Skeletal muscle satellite cell (primary cell): ENCODE data around the gene DNAJA3.
A peak's percentile ranks its signal among the peaks of the same experiment; 100 is the strongest.

ENCODE experiments used
- H3K27me3 ChIP-seq: 2 replicates; pipeline ENCODE4 v1.7.0; 2013; ENCODE audit warnings: low read length; ENCODE audit not compliant: control insufficient read depth, insufficient read depth
- H3K36me3 ChIP-seq: 2 replicates; pipeline ENCODE4 v1.7.0; 2013; ENCODE audit warnings: mild to moderate bottlenecking, control low read depth, low read length; ENCODE audit not compliant: insufficient read depth
- H3K4me1 ChIP-seq: 2 replicates; pipeline ENCODE4 v1.7.0; 2013; ENCODE audit warnings: low read length; ENCODE audit not compliant: control insufficient read depth, insufficient read depth
- H3K4me2 ChIP-seq: 2 replicates; pipeline ENCODE4 v1.7.0; 2013; ENCODE audit warnings: mild to moderate bottlenecking, low read length
- H3K4me3 ChIP-seq: 2 replicates; pipeline ENCODE4 v1.7.0; 2013; ENCODE audit warnings: low read length
- H3K9ac ChIP-seq: 2 replicates; pipeline ENCODE4 v1.7.0; 2013; ENCODE audit warnings: mild to moderate bottlenecking, low read depth, low read length, moderate library complexity
- H3K9me3 ChIP-seq: replicated peaks from 2 replicates; pipeline ENCODE4 v1.7.0; 2013; ENCODE audit warnings: mild to moderate bottlenecking, control low read depth, low read length

The DNAJA3 gene

GRCh38 chr16:4414187-4414917 is 11.3 kb upstream of the DNAJA3 start:
- Histone ChIP-seq H3K9ac (no peak overlapping the region), H3K9me3 (no peaks in the 10 kb centered on the region), H3K4me2 (no peak overlapping the region), H3K4me3 (no peak overlapping the region), H3K36me3 (peaks cover 13% of the 10 kb centered on the region), H3K27me3 (no peaks in the 10 kb centered on the region), H3K4me1 (peaks cover 38% of the 10 kb centered on the region)

- Histone ChIP-seq H3K9ac (peak overlapping the region; percentile 91), H3K36me3 (peaks cover 13% of the 10 kb centered on the region), H3K4me1 (peaks cover 33% of the 10 kb centered on the region), H3K4me3 (peak overlapping the region; percentile 88), H3K27me3 (no peaks in the 10 kb centered on the region), H3K9me3 (no peaks in the 10 kb centered on the region), H3K4me2 (peak overlapping the region; percentile 100)
These were observed 10.0 kb upstream of the DNAJA3 start for GRCh38 chr16:4415538-4416199.

GRCh38 chr16:4416200-4417032 is 9.3 kb upstream of the DNAJA3 start, which contains the start of gene CORO7:
TSS of gene CORO7 (minus strand) at chr16:4416596. CDS start at chr16:4416518, 78 bp downstream.
- Histone ChIP-seq H3K36me3 (peaks cover 13% of the 10 kb centered on the region), H3K9me3 (no peaks in the 10 kb centered on the region), H3K4me2 (peak within 1 kb of the TSS; percentile 100), H3K9ac (peak within 1 kb of the TSS; percentile 91), H3K4me3 (peak within 1 kb of the TSS; percentile 88), H3K27me3 (no peaks in the 10 kb centered on the region), H3K4me1 (peaks cover 25% of the 10 kb centered on the region)

- no peak overlapping the region for H3K4me3 ChIP-seq
- no peaks in the 10 kb centered on the region for H3K9me3 ChIP-seq
- no peak overlapping the region for H3K4me2 ChIP-seq
- H3K27me3 ChIP-seq, result no peaks in the 10 kb centered on the region
- H3K9ac ChIP-seq, result no peak overlapping the region
- peaks cover 16% of the 10 kb centered on the region for H3K4me1 ChIP-seq
- H3K36me3 ChIP-seq, result no peaks in the 10 kb centered on the region
These were observed 6.2 kb upstream of the DNAJA3 start for GRCh38 chr16:4419402-4419959.

GRCh38 chr16:4420505-4421105 is 5.1 kb upstream of the DNAJA3 start:
- no peaks in the 10 kb centered on the region for H3K27me3 ChIP-seq
- no peak overlapping the region for H3K4me3 ChIP-seq
- no peaks in the 10 kb centered on the region for H3K36me3 ChIP-seq
- no peaks in the 10 kb centered on the region for H3K9me3 ChIP-seq
- no peak overlapping the region for H3K9ac ChIP-seq
- peaks cover 10% of the 10 kb centered on the region for H3K4me1 ChIP-seq
- H3K4me2 ChIP-seq, result no peak overlapping the region

- H3K9me3 ChIP-seq, result no peaks in the 10 kb centered on the region
- peaks cover 10% of the 10 kb centered on the region for H3K36me3 ChIP-seq
- H3K27me3 ChIP-seq, result no peaks in the 10 kb centered on the region
- H3K4me2 ChIP-seq, result peak overlapping the region; percentile 70
- peaks cover 11% of the 10 kb centered on the region for H3K4me1 ChIP-seq
- peak overlapping the region; percentile 79 for H3K4me3 ChIP-seq
- peak overlapping the region; percentile 88 for H3K9ac ChIP-seq
These were observed 485 bp downstream of the DNAJA3 start for GRCh38 chr16:4426021-4426684.

GRCh38 chr16:4426722-4427372 is 1.2 kb downstream of the DNAJA3 start:
- Histone ChIP-seq H3K27me3 (no peaks in the 10 kb centered on the region), H3K36me3 (peaks cover 16% of the 10 kb centered on the region), H3K9ac (peak overlapping the region; percentile 88), H3K4me2 (peak overlapping the region; percentile 70), H3K4me3 (peak overlapping the region; percentile 79), H3K9me3 (no peaks in the 10 kb centered on the region), H3K4me1 (peaks cover 11% of the 10 kb centered on the region)

GRCh38 chr16:4428500-4428899 is 2.8 kb downstream of the DNAJA3 start:
- Histone ChIP-seq H3K4me2 (no peak overlapping the region), H3K9ac (no peak overlapping the region), H3K4me1 (peaks cover 11% of the 10 kb centered on the region), H3K4me3 (no peak overlapping the region), H3K27me3 (no peaks in the 10 kb centered on the region), H3K36me3 (peaks cover 21% of the 10 kb centered on the region), H3K9me3 (no peaks in the 10 kb centered on the region)

- H3K27me3 ChIP-seq, result no peaks in the 10 kb centered on the region
These were observed 5.4 kb downstream of the DNAJA3 start for GRCh38 chr16:4431023-4431422.

GRCh38 chr16:4433228-4433627 is 7.6 kb downstream of the DNAJA3 start:
- Histone ChIP-seq H3K36me3 (peaks cover 57% of the 10 kb centered on the region), H3K4me3 (no peak overlapping the region), H3K4me1 (no peaks in the 10 kb centered on the region), H3K9me3 (no peaks in the 10 kb centered on the region), H3K4me2 (no peak overlapping the region), H3K9ac (no peak overlapping the region), H3K27me3 (no peaks in the 10 kb centered on the region)

More at GRCh38 chr16:4431023-4431422, 5.4 kb downstream of the DNAJA3 start:
- H3K9me3 ChIP-seq, result no peaks in the 10 kb centered on the region
- H3K36me3 ChIP-seq, result peaks cover 44% of the 10 kb centered on the region
- H3K9ac ChIP-seq, result no peak overlapping the region
- peaks cover 6% of the 10 kb centered on the region for H3K4me1 ChIP-seq
- no peak overlapping the region for H3K4me2 ChIP-seq
- no peak overlapping the region for H3K4me3 ChIP-seq
